B cell (primary cell): ENCODE data around the gene SPHK1. TPM values are rescaled to one million over a fixed set of nuclear protein-coding genes. Genes with fewer than 3 reads are reported as not detected.

Experiments used
- ATAC-seq: fragments of 200-7000 bp; cut with Tn5 transposase; one replicate; pipeline ENCODE4 v1.10.0; 2021; ENCODE audit warnings: low read depth, mild to moderate bottlenecking, moderate number of reproducible peaks, moderate library complexity
- CTCF ChIA-PET: fragments of 350-600 bp; sonication (Branson Sonifier 250); formaldehyde crosslinking; loops from one replicate; lab custom pipeline; 2021; ENCODE audit warnings: antibody characterized with exemption, inconsistent platforms; lab: Charles Lee
- POLR2A ChIA-PET: fragments of 350-600 bp; sonication (Branson Sonifier 250); formaldehyde crosslinking; loops from one replicate; lab custom pipeline; 2021; ENCODE audit warnings: antibody characterized with exemption; lab: Charles Lee
- DNase-seq: peaks from one replicate; pipeline ENCODE4 v3.0.0; 2013
- H2AFZ ChIP-seq: 2 replicates; pipeline ENCODE4 v1.6.1; 2012; ENCODE audit warnings: mild to moderate bottlenecking, low read depth, low read length; ENCODE audit not compliant: insufficient read depth, poor library complexity, severe bottlenecking
- H3K27ac ChIP-seq, 2 donors: 1 replicate in 1 of 2; 2 replicates in 1 of 2; pipeline ENCODE4 v1.5.1; 2012 to 2013; ENCODE audit warnings: low read length in 2 of 2, mild to moderate bottlenecking in 2 of 2, moderate library complexity in 1 of 2
- H3K27me3 ChIP-seq, 4 experiments: fragments of 200-600 bp in 1 of 4; sonication (generic) in 1 of 4; replicated peaks in 1 of 4; 1 replicate in 2 of 4; 2 replicates in 2 of 4; pipeline versions ENCODE4 v1.6.1 to v1.7.0; 2013 to 2016; ENCODE audit warnings: low read length in 3 of 4, mild to moderate bottlenecking in 2 of 4, mixed read lengths in 1 of 4, moderate library complexity in 1 of 4; ENCODE audit not compliant: insufficient read depth in 4 of 4, control insufficient read depth in 3 of 4; ENCODE audit errors: control extremely low read depth in 1 of 4
- H3K36me3 ChIP-seq, 2 experiments: replicated peaks in 1 of 2; 1 replicate in 1 of 2; 2 replicates in 1 of 2; pipeline versions ENCODE4 v1.6.1 to v1.7.1; 2013; ENCODE audit warnings: low read length in 1 of 2; ENCODE audit not compliant: insufficient read depth in 2 of 2, control insufficient read depth in 1 of 2; ENCODE audit errors: control extremely low read depth in 1 of 2, extremely low read depth in 1 of 2
- H3K4me1 ChIP-seq, 2 donors: fragments of 200-600 bp in 1 of 2; sonication (generic) in 1 of 2; 1 replicate in 1 of 2; 2 replicates in 1 of 2; pipeline versions ENCODE4 v1.5.1 to v1.6.1; 2013 to 2017; ENCODE audit warnings: low read length in 2 of 2; ENCODE audit not compliant: control insufficient read depth in 2 of 2, insufficient read depth in 2 of 2
- H3K4me2 ChIP-seq: replicated peaks from 2 replicates; pipeline ENCODE3; 2012; ENCODE audit warnings: mild to moderate bottlenecking, low read depth, low read length; ENCODE audit not compliant: poor library complexity, severe bottlenecking
- H3K4me3 ChIP-seq, 5 experiments: fragments of 200-600 bp in 1 of 5; sonication (generic) in 1 of 5; 1 replicate in 3 of 5; 2 replicates in 2 of 5; pipeline versions ENCODE4 v1.5.1 to v1.7.0; 2011 to 2016; ENCODE audit warnings: low read length in 4 of 5, mild to moderate bottlenecking in 4 of 5, low read depth in 2 of 5, control low read depth in 1 of 5, moderate library complexity in 1 of 5; ENCODE audit not compliant: insufficient read depth in 1 of 5; ENCODE audit errors: control extremely low read depth in 1 of 5, extremely low read depth in 1 of 5
- H3K79me2 ChIP-seq: fragments of 200-600 bp; sonication (generic); one replicate; pipeline ENCODE4 v1.6.0; 2016; ENCODE audit warnings: low read length; ENCODE audit not compliant: control insufficient read depth, insufficient read depth
- H3K9ac ChIP-seq: fragments of 200-600 bp; sonication (generic); 2 replicates; pipeline ENCODE4 v1.6.1; 2017; ENCODE audit warnings: mild to moderate bottlenecking, low read length, moderate library complexity
- H3K9me3 ChIP-seq, 3 donors: one replicate each; pipeline versions ENCODE4 v1.6.1 to v1.7.1; 2013; ENCODE audit warnings: low read length in 2 of 3; ENCODE audit not compliant: control insufficient read depth in 2 of 3, insufficient read depth in 1 of 3; ENCODE audit errors: control extremely low read depth in 1 of 3
- H4K20me1 ChIP-seq: 2 replicates; pipeline ENCODE4 v1.6.0; 2012; ENCODE audit warnings: mild to moderate bottlenecking, low read length; ENCODE audit not compliant: insufficient read depth, control insufficient read depth, poor library complexity, severe bottlenecking
- H3K27ac Mint-ChIP-seq: one replicate; pipeline ENCODE4 v1.8.0; 2021; ENCODE audit warnings: mixed read lengths
- H3K27me3 Mint-ChIP-seq: one replicate; pipeline ENCODE4 v1.8.0; 2021; ENCODE audit warnings: mixed read lengths
- H3K4me1 Mint-ChIP-seq: one replicate; pipeline ENCODE4 v1.8.0; 2021; ENCODE audit warnings: mixed read lengths
- H3K4me3 Mint-ChIP-seq: one replicate; pipeline ENCODE4 v1.8.0; 2021; ENCODE audit warnings: mixed read lengths
- H3K9me3 Mint-ChIP-seq: one replicate; pipeline ENCODE4 v1.8.0; 2022; ENCODE audit warnings: mixed read lengths; ENCODE audit not compliant: insufficient read depth
- EZH2 ChIP-seq: IDR thresholded peaks from 2 replicates; pipeline ENCODE4 v1.6.1; 2012; ENCODE audit warnings: borderline replicate concordance, low read depth, mild to moderate bottlenecking, moderate library complexity, low read length; ENCODE audit not compliant: insufficient read depth, poor library complexity, severe bottlenecking
- WGBS: methylation state at CpG from one replicate; pipeline ENCODE4 v1.1.5; 2013; ENCODE audit warnings: missing lambda C conversion rate; ENCODE audit not compliant: insufficient coverage; 5-methylcytosine and 5-hydroxymethylcytosine counted together
- intact Hi-C: fragments of 100-400 bp; cut with micrococcal nuclease; formaldehyde crosslinking; loops from one replicate; pipeline ENCODE4 v1.10.0; 2022
- polyA plus RNA-seq: library from polyadenylated mRNA; depleted of rRNA; stranded (reverse); fragments of >200 nt; gene quantifications from 2 replicates; pipeline ENCODE4 v1.2.3, GENCODE V29; 2012
- total RNA-seq, 2 donors: library from RNA; stranded (reverse); fragments of 120-200 nt in 1 of 2; gene quantifications; 1 replicate in 1 of 2; 2 replicates in 1 of 2; pipeline versions ENCODE4 v1.2.3 to v1.2.4, GENCODE V29; 2013 to 2022
- TF ChIP-seq, protein P1 (sequence below): fragments of 200-600 bp; IDR thresholded peaks from one replicate; pipeline ENCODE4 v1.8.0; 2022; ENCODE audit warnings: antibody characterized with exemption, mild to moderate bottlenecking

The SPHK1 gene
- total and polyA plus RNA-seq, 2 donors (not counting 1 experiment from before 2014, with no cell fraction given) = 1.1 to 2.4 TPM

DNA sequence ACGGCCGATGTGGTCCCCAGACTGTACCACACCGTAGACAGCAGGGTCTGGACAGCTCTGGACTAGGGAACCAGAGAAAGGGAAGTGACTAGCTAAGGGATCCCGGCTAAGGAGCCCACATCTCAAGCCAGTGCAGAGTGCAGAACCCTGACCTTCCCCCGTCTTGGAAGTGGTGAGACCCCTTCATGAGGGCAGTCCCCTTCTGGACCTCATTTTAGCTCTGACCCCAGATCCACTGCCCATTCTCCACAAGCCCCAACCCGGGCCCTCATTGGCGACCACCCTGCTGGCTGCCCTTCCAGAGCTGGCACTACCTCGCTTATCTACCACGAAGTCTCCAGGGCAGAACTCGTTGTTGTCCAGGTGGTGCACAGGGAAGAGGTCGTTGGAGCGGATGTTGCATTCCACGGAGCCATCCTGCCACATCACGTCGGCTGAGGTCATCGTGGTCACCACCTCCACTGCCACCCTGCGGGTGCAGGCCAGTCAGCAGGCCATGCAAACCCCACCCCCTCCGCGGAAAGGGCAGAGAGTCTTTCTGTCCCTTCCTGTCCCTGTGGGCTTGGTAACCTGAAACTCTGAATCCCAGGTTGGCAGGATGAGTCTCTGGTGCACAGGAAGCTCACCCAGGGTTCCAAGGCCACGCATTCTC is 14.2 kb downstream of the SPHK1 start:
- H3K9me3 Mint-ChIP-seq = no peaks in the 10 kb centered on the region
- Histone ChIP-seq H3K4me2 (no peak overlapping the region), H3K9me3 (no peaks in the 10 kb centered on the region), H3K4me1 (no peaks in the 10 kb centered on the region), H3K27me3 (no peaks in the 10 kb centered on the region), H2AFZ (no peak overlapping the region), H3K79me2 (peaks cover 38% of the 10 kb centered on the region), H4K20me1 (peaks cover 30% of the 10 kb centered on the region), H3K36me3 (peaks cover 0 to 92% of the 10 kb centered on the region in 2 experiments), H3K9ac (no peak overlapping the region), H3K27ac (no peak overlapping the region), H3K4me3 (no peak overlapping the region)
- ATAC-seq (no peak), DNase-seq (no peak)
- TF ChIP-seq EZH2 = no peak
- TF ChIP-seq, protein P1, sequence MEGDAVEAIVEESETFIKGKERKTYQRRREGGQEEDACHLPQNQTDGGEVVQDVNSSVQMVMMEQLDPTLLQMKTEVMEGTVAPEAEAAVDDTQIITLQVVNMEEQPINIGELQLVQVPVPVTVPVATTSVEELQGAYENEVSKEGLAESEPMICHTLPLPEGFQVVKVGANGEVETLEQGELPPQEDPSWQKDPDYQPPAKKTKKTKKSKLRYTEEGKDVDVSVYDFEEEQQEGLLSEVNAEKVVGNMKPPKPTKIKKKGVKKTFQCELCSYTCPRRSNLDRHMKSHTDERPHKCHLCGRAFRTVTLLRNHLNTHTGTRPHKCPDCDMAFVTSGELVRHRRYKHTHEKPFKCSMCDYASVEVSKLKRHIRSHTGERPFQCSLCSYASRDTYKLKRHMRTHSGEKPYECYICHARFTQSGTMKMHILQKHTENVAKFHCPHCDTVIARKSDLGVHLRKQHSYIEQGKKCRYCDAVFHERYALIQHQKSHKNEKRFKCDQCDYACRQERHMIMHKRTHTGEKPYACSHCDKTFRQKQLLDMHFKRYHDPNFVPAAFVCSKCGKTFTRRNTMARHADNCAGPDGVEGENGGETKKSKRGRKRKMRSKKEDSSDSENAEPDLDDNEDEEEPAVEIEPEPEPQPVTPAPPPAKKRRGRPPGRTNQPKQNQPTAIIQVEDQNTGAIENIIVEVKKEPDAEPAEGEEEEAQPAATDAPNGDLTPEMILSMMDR = no peak
- ChIA-PET CTCF (interaction anchor here (0.6 to 6.3 kb wide), 49 partner anchors 9 to 394 kb away, joined by 3 to 119 read pairs (median 5); partner anchors contain the start of genes AANAT, PRPSAP1 and SPHK1), POLR2A (interaction anchor here (1.2 to 1.4 kb wide), 2 partner anchors 13 to 45 kb away, joined by 6 read pairs; partner anchors contain the start of gene PRPSAP1)
- no peak overlapping the region for H3K4me3 Mint-ChIP-seq
- H3K27ac Mint-ChIP-seq = no peak overlapping the region
- intact Hi-C loops = no loop called here
- H3K27me3 Mint-ChIP-seq = no peaks in the 10 kb centered on the region
- WGBS = 92% methylated on average over 20 of the region's 20 CpGs
- H3K4me1 Mint-ChIP-seq = no peaks in the 10 kb centered on the region
